CD4-positive, alpha-beta T cell (primary cell): ENCODE data around the gene GFER. TPM values are rescaled to one million over a fixed set of nuclear protein-coding genes. Genes with fewer than 3 reads are reported as not detected.
"Not testable (repeated sequence)": the region's sequence is repeated elsewhere in the genome, so short reads cannot be mapped to it uniquely, and the experiment has no call there.

ENCODE experiments used
- ATAC-seq: fragments of 200-7000 bp; cut with Tn5 transposase; one replicate; pipeline ENCODE4 v1.10.0; 2022; ENCODE audit warnings: mild to moderate bottlenecking; ENCODE audit not compliant: poor library complexity
- CTCF ChIA-PET: fragments of 350-600 bp; sonication (Branson Sonifier 250); formaldehyde crosslinking; loops from one replicate; lab custom pipeline; 2021; ENCODE audit warnings: antibody characterized with exemption, inconsistent platforms; lab: Charles Lee
- POLR2A ChIA-PET: fragments of 350-600 bp; sonication (Branson Sonifier 250); formaldehyde crosslinking; loops from one replicate; lab custom pipeline; 2021; ENCODE audit warnings: antibody characterized with exemption, inconsistent platforms; lab: Charles Lee
- DNase-seq, 14 experiments: peaks; one replicate each; pipeline ENCODE4 v3.0.0-alpha.2; 2013 to 2020; ENCODE audit warnings: mixed read lengths in 2 of 14
- H3K27ac ChIP-seq, 2 donors: one replicate each; pipeline versions ENCODE4 v1.5.1 to v1.7.0; 2013; ENCODE audit warnings: low read length in 2 of 2, low read depth in 1 of 2, mild to moderate bottlenecking in 1 of 2
- H3K27me3 ChIP-seq, 2 experiments: 1 replicate in 1 of 2; 2 replicates in 1 of 2; pipeline versions ENCODE4 v1.6.1 to v1.7.0; 2013; ENCODE audit warnings: low read length in 2 of 2, control low read depth in 1 of 2, mild to moderate bottlenecking in 1 of 2, moderate library complexity in 1 of 2; ENCODE audit not compliant: insufficient read depth in 2 of 2, control insufficient read depth in 1 of 2
- H3K36me3 ChIP-seq: one replicate; pipeline ENCODE4 v1.6.1; 2013; ENCODE audit warnings: low read length, control low read depth; ENCODE audit not compliant: insufficient read depth
- H3K4me1 ChIP-seq: one replicate; pipeline ENCODE4 v1.6.1; 2013; ENCODE audit warnings: low read length, control low read depth; ENCODE audit not compliant: insufficient read depth
- H3K4me3 ChIP-seq: one replicate; pipeline ENCODE4 v1.5.1; 2013; ENCODE audit warnings: mild to moderate bottlenecking, low read length, moderate library complexity
- H3K9me3 ChIP-seq, 2 experiments: 1 replicate in 1 of 2; 2 replicates in 1 of 2; pipeline versions ENCODE4 v1.6.1 to v1.7.0; 2013; ENCODE audit warnings: low read length in 2 of 2, mild to moderate bottlenecking in 2 of 2, control low read depth in 1 of 2, moderate library complexity in 1 of 2; ENCODE audit not compliant: control insufficient read depth in 1 of 2, insufficient read depth in 1 of 2
- H3K27ac Mint-ChIP-seq: one replicate; pipeline ENCODE4 v1.8.0; 2020; ENCODE audit warnings: mixed read lengths
- H3K27me3 Mint-ChIP-seq: one replicate; pipeline ENCODE4 v1.8.0; 2021; ENCODE audit warnings: mixed read lengths
- H3K36me3 Mint-ChIP-seq: one replicate; pipeline ENCODE4 v1.8.0; 2021; ENCODE audit warnings: low read depth, mixed read lengths
- H3K4me1 Mint-ChIP-seq: one replicate; pipeline ENCODE4 v1.8.0; 2021; ENCODE audit warnings: low read depth, mixed read lengths
- H3K4me3 Mint-ChIP-seq: one replicate; pipeline ENCODE4 v1.8.0; 2020; ENCODE audit warnings: mild to moderate bottlenecking, mixed read lengths
- H3K9me3 Mint-ChIP-seq: one replicate; pipeline ENCODE4 v1.8.0; 2020; ENCODE audit warnings: mixed read lengths
- CTCF ChIP-seq: fragments of 200-600 bp; IDR thresholded peaks from one replicate; pipeline ENCODE4 v1.8.0; 2022; ENCODE audit warnings: antibody characterized with exemption, mild to moderate bottlenecking
- intact Hi-C, 2 experiments: fragments of 100-400 bp; cut with DNase I in 1 of 2; cut with micrococcal nuclease in 1 of 2; formaldehyde crosslinking; loops; one replicate each; pipeline versions ENCODE4 v1.15.1 to v1.9.0; 2023 to 2025; cut with DNase I, micrococcal nuclease
- total RNA-seq, 174 experiments: library from RNA in 2 of 174; stranded (reverse) in 2 of 174; gene quantifications; one replicate each; pipeline ENCODE4 v1.2.3 and lab custom pipeline; 2021 to 2026

The GFER gene
- total RNA-seq, 2 experiments from 2014 or later: 14.5 TPM

GRCh38 chr16:2032285-2033056, 48.5 kb downstream of the GFER start:
- Mint-ChIP-seq H3K27ac (no peak overlapping the region), H3K27me3 (no peaks in the 10 kb centered on the region), H3K4me1 (peaks cover 3% of the 10 kb centered on the region), H3K36me3 (no peaks in the 10 kb centered on the region), H3K4me3 (no peak overlapping the region), H3K9me3 (no peaks in the 10 kb centered on the region)
- DNase-seq (no peak), ATAC-seq (no peak)
- TF ChIP-seq CTCF: no peak
- CTCF ChIA-PET: no interaction called here
- intact Hi-C loops: no loop called here
- Histone ChIP-seq H3K36me3 (no peaks in the 10 kb centered on the region), H3K27me3 (no peaks in the 10 kb centered on the region), H3K4me1 (peaks cover 10% of the 10 kb centered on the region), H3K27ac (no peak overlapping the region), H3K4me3 (no peak overlapping the region), H3K9me3 (no peaks in the 10 kb centered on the region)
- POLR2A ChIA-PET: no interaction called here

- Histone ChIP-seq H3K27me3 (no peaks in the 10 kb centered on the region), H3K27ac (no peak overlapping the region), H3K9me3 (no peaks in the 10 kb centered on the region), H3K36me3 (no peaks in the 10 kb centered on the region), H3K4me3 (no peak overlapping the region), H3K4me1 (peaks cover 7% of the 10 kb centered on the region)
- Mint-ChIP-seq H3K27ac (no peak overlapping the region), H3K9me3 (no peaks in the 10 kb centered on the region), H3K4me1 (no peaks in the 10 kb centered on the region), H3K36me3 (no peaks in the 10 kb centered on the region), H3K4me3 (no peak overlapping the region), H3K27me3 (no peaks in the 10 kb centered on the region)
- no peak for DNase-seq
- ATAC-seq: peak; percentile 66
- ChIA-PET CTCF (no interaction called here), POLR2A (no interaction called here)
- no peak for TF ChIP-seq CTCF
- intact Hi-C loops: no loop called here
Observed at GRCh38 chr16:2033057-2033908, 49.3 kb downstream of the GFER start.

- H3K36me3 ChIP-seq, H3K9me3 ChIP-seq, H3K27ac ChIP-seq, POLR2A ChIA-PET, H3K9me3 Mint-ChIP-seq, DNase-seq, H3K36me3 Mint-ChIP-seq, H3K4me1 Mint-ChIP-seq, CTCF ChIA-PET, H3K4me1 ChIP-seq, intact Hi-C loops, H3K27me3 Mint-ChIP-seq, H3K27me3 ChIP-seq, ATAC-seq, H3K4me3 Mint-ChIP-seq, H3K4me3 ChIP-seq, H3K27ac Mint-ChIP-seq: not testable (repeated sequence)
Observed at GRCh38 chr16:2033909-2034695, 50.1 kb downstream of the GFER start.
